HepG2 (cell line): ENCODE measurements around the gene GLI3. TPM values are rescaled to one million over a fixed set of nuclear protein-coding genes. Genes with fewer than 3 reads are reported as not detected.
A peak's percentile ranks its signal among the peaks of the same experiment; 100 is the strongest.

ENCODE experiments used
- ATAC-seq: fragments of 200-7000 bp; cut with Tn5 transposase; 3 replicates; pipeline ENCODE4 v1.9.1; 2020; ENCODE audit warnings: mild to moderate bottlenecking, moderate library complexity
- BruUV-seq: library from RNA; stranded (reverse); fragments of 400-500 nt; replicated peaks from 2 replicates; lab custom pipeline; 2021; lab: Mats Ljungman, UMichigan
- CTCF ChIA-PET: fragments of 300-600 bp; formaldehyde crosslinking; extraction: SDS; loops from one replicate; lab custom pipeline; 2021; ENCODE audit warnings: low total read pairs, inconsistent platforms, low intra/inter-chr PET ratio; lab: Yijun Ruan, JAX
- POLR2A ChIA-PET: fragments of 350-600 bp; sonication (Branson Sonifier 250); formaldehyde crosslinking; loops from one replicate; lab custom pipeline; 2020; ENCODE audit warnings: antibody characterized with exemption, inconsistent platforms; lab: Yijun Ruan, JAX
- DNase-seq: peaks from one replicate; pipeline ENCODE4 v3.0.0-alpha.2; 2015; ENCODE audit warnings: low spot score
- FAIRE-seq: peaks from 3 replicates; lab custom pipeline; 2011; peaks lifted over from hg19 to GRCh38; lab: Jason Lieb, UNC
- H2AFZ ChIP-seq: one replicate; pipeline ENCODE4 v1.6.1; 2011; ENCODE audit warnings: low read length, inconsistent platforms
- H3K27ac ChIP-seq: fragments of 300-600 bp; 3 replicates; pipeline ENCODE4 v1.8.0; 2011; ENCODE audit warnings: mixed run types, mild to moderate bottlenecking, mixed read lengths, low read length, inconsistent platforms; ENCODE audit not compliant: insufficient read depth; ENCODE audit errors: extremely low read length
- H3K27me3 ChIP-seq, 2 experiments: fragments of 200-600 bp in 1 of 2; 2 replicates in 1 of 2; 3 replicates in 1 of 2; pipeline versions ENCODE4 v1.6.0 to v1.8.0; 2011; ENCODE audit warnings: low read length in 2 of 2, mild to moderate bottlenecking in 2 of 2, moderate library complexity in 2 of 2, inconsistent platforms in 1 of 2; ENCODE audit not compliant: insufficient read depth in 2 of 2, control insufficient read depth in 1 of 2
- H3K36me3 ChIP-seq, 2 experiments: fragments of 200-600 bp in 1 of 2; replicated peaks in 1 of 2; 2 replicates in 1 of 2; 3 replicates in 1 of 2; pipeline versions ENCODE4 v1.5.1 to v1.8.0; 2011; ENCODE audit warnings: low read length in 2 of 2, inconsistent platforms in 1 of 2; ENCODE audit not compliant: insufficient read depth in 2 of 2, control insufficient read depth in 1 of 2
- H3K4me1 ChIP-seq: 2 replicates; pipeline ENCODE4 v1.5.1; 2012; ENCODE audit warnings: low read length, inconsistent platforms; ENCODE audit not compliant: insufficient read depth
- H3K4me2 ChIP-seq: 2 replicates; pipeline ENCODE4 v1.6.0; 2011; ENCODE audit warnings: low read depth, low read length, inconsistent platforms
- H3K4me3 ChIP-seq, 3 experiments: fragments of 200-600 bp in 1 of 3; sonication (generic), shearing (Covaris generic) in 1 of 3; replicated peaks in 1 of 3; 2 replicates each; pipeline ENCODE4 v1.5.1; 2011 to 2016; ENCODE audit warnings: low read length in 3 of 3, inconsistent platforms in 2 of 3, low read depth in 2 of 3, mild to moderate bottlenecking in 2 of 3, control low read depth in 1 of 3, mixed read lengths in 1 of 3; ENCODE audit not compliant: insufficient read depth in 1 of 3
- H3K79me2 ChIP-seq: one replicate; pipeline ENCODE4 v1.6.1; 2011; ENCODE audit warnings: low read length, inconsistent platforms; ENCODE audit not compliant: insufficient read depth
- H3K9ac ChIP-seq: 2 replicates; pipeline ENCODE4 v1.6.0; 2011; ENCODE audit warnings: mild to moderate bottlenecking, low read depth, low read length, inconsistent platforms; ENCODE audit not compliant: insufficient read depth
- H3K9me3 ChIP-seq: 2 replicates; pipeline ENCODE4 v1.5.1; 2012; ENCODE audit warnings: mild to moderate bottlenecking, low read length
- H4K20me1 ChIP-seq: 2 replicates; pipeline ENCODE4 v1.6.0; 2011; ENCODE audit warnings: inconsistent platforms, mild to moderate bottlenecking, low read length, moderate library complexity; ENCODE audit not compliant: insufficient read depth
- CREB1 ChIP-seq, 2 experiments: fragments of 450-650 bp in 1 of 2; IDR thresholded peaks; 2 replicates each; pipeline ENCODE4 v1.6.1; 2016 to 2017; ENCODE audit warnings: control low read depth in 1 of 2, mild to moderate bottlenecking in 1 of 2, missing compliant biosample characterization in 1 of 2, missing genetic modification characterization in 1 of 2
- CTCF ChIP-seq: sonication (generic); formaldehyde crosslinking; IDR thresholded peaks from 2 replicates; pipeline ENCODE4 v1.5.0; 2020; ENCODE audit warnings: mild to moderate bottlenecking, missing genetic modification reagents, moderate library complexity
- DNMT3B ChIP-seq: conservative IDR thresholded peaks from 2 replicates; pipeline ENCODE4 v1.6.1; 2016; ENCODE audit warnings: missing biosample characterization, control low read depth
- FOXA1 ChIP-seq, 2 experiments: fragments of 450-650 bp in 1 of 2; sonication (generic) in 1 of 2; formaldehyde crosslinking in 1 of 2; IDR thresholded peaks; 2 replicates each; pipeline versions ENCODE4 v1.4.0 to v1.6.1; 2016 to 2020; ENCODE audit warnings: missing genetic modification reagents in 1 of 2
- FOXA3 ChIP-seq: IDR thresholded peaks from 2 replicates; pipeline ENCODE4 v1.6.1; 2016; ENCODE audit warnings: missing genetic modification reagents, missing compliant biosample characterization
- HMG20A ChIP-seq: IDR thresholded peaks from 2 replicates; pipeline ENCODE4 v1.6.1; 2016; ENCODE audit warnings: borderline replicate concordance
- MEIS2 ChIP-seq: sonication (generic); formaldehyde crosslinking; IDR thresholded peaks from 2 replicates; pipeline ENCODE4 v1.9.0; 2021; ENCODE audit warnings: mild to moderate bottlenecking, missing genetic modification reagents
- SMC3 ChIP-seq: IDR thresholded peaks from 2 replicates; pipeline ENCODE4 v1.6.1; 2011; ENCODE audit warnings: low read length, improper control_type of control experiment
- TFDP2 ChIP-seq: sonication (generic); formaldehyde crosslinking; IDR thresholded peaks from 2 replicates; pipeline ENCODE4 v1.4.0; 2020; ENCODE audit warnings: missing genetic modification reagents
- ZSCAN29 ChIP-seq: sonication (generic); formaldehyde crosslinking; conservative IDR thresholded peaks from 2 replicates; pipeline ENCODE4 v1.4.0; 2020; ENCODE audit warnings: mild to moderate bottlenecking, missing genetic modification reagents
- WGBS: methylation state at CpG from one replicate; pipeline ENCODE4 v1.1.6; 2017; ENCODE audit warnings: low lambda C conversion rate; 5-methylcytosine and 5-hydroxymethylcytosine counted together
- in situ Hi-C: cut with HindIII; loops from 2 replicates; pipeline ENCODE4 v1.10.0; 2017; ENCODE audit warnings: low pct_unique_long_range_greater_than_20kb; ENCODE audit not compliant: extremely low pct_ligation_motif_present
- intact Hi-C: fragments of 100-400 bp; cut with micrococcal nuclease; formaldehyde crosslinking; loops from one replicate; pipeline ENCODE4 v1.10.0; 2022; ENCODE audit not compliant: unreplicated experiment
- polyA plus RNA-seq, 8 experiments: library from polyadenylated mRNA; depleted of rRNA in 3 of 8; stranded (reverse) in 7 of 8; unstranded in 1 of 8; fragments of >200 nt; fragmentation: Illumina TruSeq in 4 of 8; extraction: Trizol in 4 of 8; gene quantifications; 2 replicates each; pipeline versions ENCODE4 v1.2.1 to v1.2.3, GENCODE V29; 2011 to 2016; ENCODE audit warnings: low read depth in 4 of 8, missing spikeins in 1 of 8, mixed read lengths in 1 of 8; ENCODE audit not compliant: insufficient read depth in 1 of 8
- total RNA-seq, 5 experiments: library from RNA; depleted of rRNA; stranded (reverse); fragments of >200 nt; fragmentation: Illumina TruSeq; extraction: Trizol; gene quantifications; 2 replicates each; pipeline ENCODE4 v1.2.3, GENCODE V29; 2016; ENCODE audit warnings: low read depth in 1 of 5
- TF ChIP-seq, protein P1 (sequence below): sonication (generic); formaldehyde crosslinking; IDR thresholded peaks from 2 replicates; pipeline ENCODE4 v1.8.1; 2023; ENCODE audit warnings: mild to moderate bottlenecking, missing genetic modification reagents

Gene GLI3
- total and polyA plus RNA-seq, 2 of the 13 experiments (the other 11 are each of a cell fraction or from before 2014, with no cell fraction given) = not detected

GRCh38 chr7:42016517-42016916 lies 220.5 kb downstream of the GLI3 start:
- H3K4me1 ChIP-seq = no peaks in the 10 kb centered on the region
- no peaks in the 10 kb centered on the region for H4K20me1 ChIP-seq
- intact Hi-C loops (loop anchor here (5.0 kb wide), 1 partner anchor 131 kb away; no protein-coding TSS in a partner anchor), in situ Hi-C loops (no loop called here)
- H3K27ac ChIP-seq = no peak overlapping the region
- peaks cover 0 to 11% of the 10 kb centered on the region in 2 experiments; a peak in 3 of 5 replicates for H3K27me3 ChIP-seq
- no peaks in the 10 kb centered on the region for H3K36me3 ChIP-seq
- DNase-seq (no peak), FAIRE-seq (no peak), ATAC-seq (no peak)
- TF ChIP-seq, protein P1, sequence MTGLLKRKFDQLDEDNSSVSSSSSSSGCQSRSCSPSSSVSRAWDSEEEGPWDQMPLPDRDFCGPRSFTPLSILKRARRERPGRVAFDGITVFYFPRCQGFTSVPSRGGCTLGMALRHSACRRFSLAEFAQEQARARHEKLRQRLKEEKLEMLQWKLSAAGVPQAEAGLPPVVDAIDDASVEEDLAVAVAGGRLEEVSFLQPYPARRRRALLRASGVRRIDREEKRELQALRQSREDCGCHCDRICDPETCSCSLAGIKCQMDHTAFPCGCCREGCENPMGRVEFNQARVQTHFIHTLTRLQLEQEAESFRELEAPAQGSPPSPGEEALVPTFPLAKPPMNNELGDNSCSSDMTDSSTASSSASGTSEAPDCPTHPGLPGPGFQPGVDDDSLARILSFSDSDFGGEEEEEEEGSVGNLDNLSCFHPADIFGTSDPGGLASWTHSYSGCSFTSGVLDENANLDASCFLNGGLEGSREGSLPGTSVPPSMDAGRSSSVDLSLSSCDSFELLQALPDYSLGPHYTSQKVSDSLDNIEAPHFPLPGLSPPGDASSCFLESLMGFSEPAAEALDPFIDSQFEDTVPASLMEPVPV (CRISPR knock-in tag) = no peak
- TF ChIP-seq CREB1 (IDR thresholded peaks at IDR 0.05) = peak; percentile 78
- TF ChIP-seq CREB1 (CRISPR knock-in tag; IDR thresholded peaks at IDR 0.05) = no peak
- no peak overlapping the region for H3K4me2 ChIP-seq
- ChIA-PET CTCF (no interaction called here), POLR2A (no interaction called here)
- no peak overlapping the region for H2AFZ ChIP-seq
- peaks cover 6% of the 10 kb centered on the region for H3K9me3 ChIP-seq
- no peaks in the 10 kb centered on the region for H3K79me2 ChIP-seq
- H3K4me3 ChIP-seq = no peak overlapping the region
- WGBS = 1% methylated on average over 3 of the region's 3 CpGs
- H3K9ac ChIP-seq = no peak overlapping the region
- BruUV-seq = no TSS peak

DNA sequence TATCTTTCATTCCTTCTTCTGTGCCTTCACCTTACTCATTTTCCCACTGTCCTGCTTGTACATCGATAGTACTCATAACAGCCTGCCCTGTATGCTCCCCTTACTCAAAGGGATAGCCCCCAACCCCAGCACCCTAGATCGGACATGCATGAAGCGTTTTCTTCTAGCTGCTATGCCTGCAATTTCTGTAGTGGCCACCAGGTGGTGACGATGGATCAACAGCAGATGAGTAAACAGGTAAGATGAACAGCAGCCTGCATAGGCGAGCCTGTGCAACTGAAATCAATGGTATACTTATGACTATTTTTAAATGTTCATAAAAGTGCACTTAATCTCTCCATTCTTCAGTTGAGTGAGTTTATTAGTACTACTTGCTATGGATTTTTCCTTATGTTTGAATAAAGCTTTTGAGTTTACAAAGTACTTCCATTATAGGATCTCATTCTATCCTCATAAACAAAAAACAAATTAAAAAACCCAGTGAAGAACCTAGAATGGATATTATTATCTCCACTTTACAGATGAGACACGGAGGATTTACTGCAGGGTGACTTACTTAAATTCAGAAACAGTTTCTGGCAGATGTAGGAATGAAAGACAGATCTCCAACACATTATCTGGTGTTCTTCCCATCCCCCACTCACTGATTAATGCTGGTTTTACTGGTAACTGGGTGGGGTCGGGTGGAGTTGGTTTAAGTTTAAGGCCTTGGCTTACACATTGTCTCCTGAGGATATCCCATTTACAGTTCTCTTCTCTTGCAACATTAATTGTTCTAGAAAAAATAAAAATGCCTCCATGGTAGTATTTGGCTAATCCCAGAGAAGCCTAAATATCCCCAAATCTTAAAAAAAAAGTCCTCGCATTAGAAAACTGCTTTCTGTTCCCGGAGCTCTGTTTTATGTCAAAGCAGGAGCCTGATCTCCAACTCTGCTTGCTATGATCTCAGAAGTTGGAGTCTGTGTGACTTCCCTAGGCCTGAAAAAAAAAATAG lies 222.1 kb downstream of the GLI3 start:
- Histone ChIP-seq H3K27me3 (peaks cover 0 to 5% of the 10 kb centered on the region in 2 experiments; a peak in 2 of 5 replicates), H3K79me2 (no peaks in the 10 kb centered on the region), H3K27ac (no peak overlapping the region), H3K4me2 (no peak overlapping the region), H3K9ac (no peak overlapping the region), H3K4me3 (no peak overlapping the region), H4K20me1 (no peaks in the 10 kb centered on the region), H3K36me3 (no peaks in the 10 kb centered on the region), H2AFZ (no peak overlapping the region), H3K9me3 (peaks cover 6% of the 10 kb centered on the region), H3K4me1 (no peaks in the 10 kb centered on the region)
- DNase-seq = peak; percentile 29
- 4% methylated on average over 9 of the region's 9 CpGs for WGBS
- intact Hi-C loops (loop anchor here (1.0 to 5.0 kb wide), 2 partner anchors 132 to 828 kb away; no protein-coding TSS in a partner anchor), in situ Hi-C loops (no loop called here)
- BruUV-seq = no TSS peak
- peak; percentile 64 for ATAC-seq
- CTCF ChIA-PET = interaction anchor here (1.4 kb wide), 1 partner anchor 862 kb away, joined by 3 read pairs; no protein-coding TSS in a partner anchor
- POLR2A ChIA-PET = no interaction called here
- no peak for FAIRE-seq
- TF ChIP-seq ZSCAN29 (CRISPR knock-in tag) (no peak), FOXA3 (peak; percentile 34; the same call in 1 of the 2 replicates), MEIS2 (CRISPR knock-in tag) (no peak), DNMT3B (CRISPR knock-in tag) (no peak), FOXA1 (IDR thresholded peaks at IDR 0.05) (no peak), FOXA1 (CRISPR knock-in tag; IDR thresholded peaks at IDR 0.05) (peak; percentile 60), TFDP2 (CRISPR knock-in tag) (no peak), HMG20A (CRISPR knock-in tag) (no peak), CTCF (CRISPR knock-in tag) (peak; percentile 75), SMC3 (peak; percentile 48; the same call in 1 of the 2 replicates)
